ENCODE results near the gene NPM1.

Gene NPM1

GRCh38 chr5:171422902-171423663, 35.4 kb downstream of the NPM1 start:
- no peak overlapping the region for H3K27ac ChIP-seq
- no peak for TF ChIP-seq ZFX (IDR thresholded peaks at IDR 0.05; ENCODE audit: borderline replicate concordance)
- no peak for TF ChIP-seq CTCF (IDR thresholded peaks at IDR 0.05)

- TF ChIP-seq ZFX (IDR thresholded peaks at IDR 0.05; ENCODE audit: borderline replicate concordance) (no peak), CTCF (IDR thresholded peaks at IDR 0.05) (no peak)
- no peak overlapping the region for H3K27ac ChIP-seq
Observed at GRCh38 chr5:171424726-171425125, 37.1 kb downstream of the NPM1 start.

GRCh38 chr5:171425596-171426244, 38.1 kb downstream of the NPM1 start:
- no peak for TF ChIP-seq ZFX (IDR thresholded peaks at IDR 0.05; ENCODE audit: borderline replicate concordance)
- TF ChIP-seq CTCF (IDR thresholded peaks at IDR 0.05): no peak
- no peak overlapping the region for H3K27ac ChIP-seq

GRCh38 chr5:171426266-171426665, 38.6 kb downstream of the NPM1 start:
- no peak overlapping the region for H3K27ac ChIP-seq
- TF ChIP-seq ZFX (IDR thresholded peaks at IDR 0.05; ENCODE audit: borderline replicate concordance) (no peak), CTCF (IDR thresholded peaks at IDR 0.05) (no peak)

- H3K27ac ChIP-seq: no peak overlapping the region
- TF ChIP-seq CTCF (IDR thresholded peaks at IDR 0.05) (no peak), ZFX (IDR thresholded peaks at IDR 0.05; ENCODE audit: borderline replicate concordance) (no peak)
Observed at GRCh38 chr5:171426680-171427079, 39.0 kb downstream of the NPM1 start.

GRCh38 chr5:171427318-171428167, 39.9 kb downstream of the NPM1 start:
- H3K27ac ChIP-seq: no peak overlapping the region
- no peak for TF ChIP-seq ZFX (IDR thresholded peaks at IDR 0.05; ENCODE audit: borderline replicate concordance)

GRCh38 chr5:171428168-171428696, 40.6 kb downstream of the NPM1 start:
- TF ChIP-seq ZFX (IDR thresholded peaks at IDR 0.05; ENCODE audit: borderline replicate concordance) (no peak), CTCF (IDR thresholded peaks at IDR 0.05) (no peak)
- H3K27ac ChIP-seq: no peak overlapping the region
